IMR-90 (cell line): ENCODE measurements around the gene POLE4. TPM values are rescaled to one million over a fixed set of nuclear protein-coding genes. Genes with fewer than 3 reads are reported as not detected.

Experiments used
- ATAC-seq: fragments of 200-7000 bp; cut with Tn5 transposase; 2 replicates; pipeline ENCODE4 v1.9.1; 2020; ENCODE audit warnings: low read depth, mild to moderate bottlenecking, moderate library complexity
- BruUV-seq: library from RNA; stranded (reverse); fragments of 400-500 nt; replicated peaks from 2 replicates; lab custom pipeline; 2021; lab: Mats Ljungman, UMichigan
- CTCF ChIA-PET: fragments of 300-600 bp; formaldehyde crosslinking; extraction: SDS; loops from one replicate; lab custom pipeline; 2021; ENCODE audit warnings: antibody characterized with exemption; lab: Yijun Ruan, JAX
- POLR2A ChIA-PET: fragments of 300-600 bp; sonication (Branson Sonifier 250); formaldehyde crosslinking; loops from one replicate; lab custom pipeline; 2022; ENCODE audit warnings: antibody characterized with exemption; ENCODE audit not compliant: unreplicated experiment; lab: Charles Lee
- DNase-seq: peaks from one replicate; pipeline ENCODE4 v3.0.0; 2013
- H2AFZ ChIP-seq: replicated peaks from 2 replicates; pipeline ENCODE3; 2013; ENCODE audit warnings: low read length, mild to moderate bottlenecking; ENCODE audit not compliant: poor library complexity
- H2AK5ac ChIP-seq: 2 replicates; pipeline ENCODE4 v1.6.1; 2013; ENCODE audit warnings: low read depth, low read length, inconsistent platforms
- H2AK9ac ChIP-seq: replicated peaks from 2 replicates; pipeline ENCODE3; 2013; ENCODE audit warnings: mild to moderate bottlenecking, low read depth, low read length, moderate library complexity; ENCODE audit not compliant: poor library complexity
- H2BK120ac ChIP-seq: 2 replicates; pipeline ENCODE4 v1.6.1; 2013; ENCODE audit warnings: low read depth, low read length, inconsistent platforms
- H2BK15ac ChIP-seq: 3 replicates; pipeline ENCODE4 v1.6.1; 2013; ENCODE audit warnings: low read depth, low read length, inconsistent platforms
- H2BK20ac ChIP-seq: 2 replicates; pipeline ENCODE4 v1.6.1; 2013; ENCODE audit warnings: low read depth, mild to moderate bottlenecking, inconsistent platforms, low read length, moderate library complexity
- H2BK5ac ChIP-seq: 2 replicates; pipeline ENCODE4 v1.6.1; 2013; ENCODE audit warnings: mild to moderate bottlenecking, low read depth, low read length, inconsistent platforms; ENCODE audit not compliant: poor library complexity, severe bottlenecking
- H3K14ac ChIP-seq: replicated peaks from 2 replicates; pipeline ENCODE4 v1.6.1; 2013; ENCODE audit warnings: low read depth, low read length, inconsistent platforms
- H3K18ac ChIP-seq: 2 replicates; pipeline ENCODE4 v1.6.1; 2013; ENCODE audit warnings: low read depth, low read length, control low read depth
- H3K23ac ChIP-seq: 2 replicates; pipeline ENCODE4 v1.6.1; 2013; ENCODE audit warnings: low read depth, low read length, inconsistent platforms
- H3K27ac ChIP-seq: 2 replicates; pipeline ENCODE4 v1.5.1; 2013; ENCODE audit warnings: mild to moderate bottlenecking, control low read depth, low read length; ENCODE audit not compliant: insufficient read depth
- H3K27me3 ChIP-seq: 2 replicates; pipeline ENCODE4 v1.6.1; 2013; ENCODE audit warnings: low read length; ENCODE audit not compliant: control insufficient read depth, insufficient read depth
- H3K36me3 ChIP-seq: 2 replicates; pipeline ENCODE4 v1.6.1; 2013; ENCODE audit warnings: low read length, mixed read lengths; ENCODE audit not compliant: control insufficient read depth, insufficient read depth
- H3K4ac ChIP-seq: 2 replicates; pipeline ENCODE4 v1.6.1; 2013; ENCODE audit warnings: low read depth, low read length, inconsistent platforms
- H3K4me1 ChIP-seq: 2 replicates; pipeline ENCODE4 v1.6.1; 2013; ENCODE audit warnings: low read length, mixed read lengths; ENCODE audit not compliant: control insufficient read depth, insufficient read depth
- H3K4me2 ChIP-seq: 2 replicates; pipeline ENCODE4 v1.6.1; 2013; ENCODE audit warnings: low read depth, mild to moderate bottlenecking, control low read depth, low read length, moderate library complexity
- H3K4me3 ChIP-seq: 2 replicates; pipeline ENCODE4 v1.5.1; 2013; ENCODE audit warnings: low read depth, mild to moderate bottlenecking, control low read depth, low read length, moderate library complexity; ENCODE audit not compliant: insufficient read depth
- H3K56ac ChIP-seq: 2 replicates; pipeline ENCODE4 v1.6.1; 2013; ENCODE audit warnings: low read length, inconsistent platforms; ENCODE audit not compliant: insufficient read depth; ENCODE audit errors: extremely low read depth
- H3K79me1 ChIP-seq, 2 experiments: 2 replicates each; pipeline ENCODE4 v1.6.1; 2013; ENCODE audit warnings: low read length in 2 of 2, inconsistent platforms in 1 of 2, low read depth in 1 of 2
- H3K9ac ChIP-seq: 2 replicates; pipeline ENCODE4 v1.6.1; 2013; ENCODE audit warnings: low read depth, low read length, control low read depth
- H3K9me1 ChIP-seq: 2 replicates; pipeline ENCODE4 v1.6.1; 2013; ENCODE audit warnings: low read length, inconsistent platforms; ENCODE audit not compliant: insufficient read depth
- H3K9me3 ChIP-seq: 2 replicates; pipeline ENCODE4 v1.6.1; 2013; ENCODE audit warnings: low read length; ENCODE audit not compliant: control insufficient read depth, insufficient read depth
- H4K20me1 ChIP-seq: 2 replicates; pipeline ENCODE4 v1.6.1; 2013; ENCODE audit warnings: low read length, inconsistent platforms; ENCODE audit not compliant: insufficient read depth
- H4K5ac ChIP-seq: 2 replicates; pipeline ENCODE4 v1.6.1; 2013; ENCODE audit warnings: mild to moderate bottlenecking, low read depth, low read length, control low read depth
- H4K8ac ChIP-seq, 2 experiments: 2 replicates each; pipeline ENCODE4 v1.6.1; 2013; ENCODE audit warnings: low read depth in 2 of 2, low read length in 2 of 2, control low read depth in 1 of 2, inconsistent platforms in 1 of 2
- H4K91ac ChIP-seq: 2 replicates; pipeline ENCODE4 v1.6.1; 2013; ENCODE audit warnings: low read depth, low read length, inconsistent platforms; ENCODE audit not compliant: insufficient read depth
- MXI1 ChIP-seq: IDR thresholded peaks from 2 replicates; pipeline ENCODE4 v1.6.1; 2012; ENCODE audit warnings: low read depth, mild to moderate bottlenecking, low read length, moderate library complexity, borderline replicate concordance
- WGBS, 2 experiments: methylation state at CpG; one replicate each; pipeline versions ENCODE4 v1.1.5 to v1.1.7; 2013; ENCODE audit warnings: missing lambda C conversion rate in 2 of 2; ENCODE audit not compliant: insufficient read length in 1 of 2; ENCODE audit errors: extremely low coverage in 2 of 2; 5-methylcytosine and 5-hydroxymethylcytosine counted together
- dilution Hi-C: fragments of 300-500 bp; cut with HindIII; formaldehyde crosslinking; loops from one replicate; pipeline ENCODE4 v1.14.3; 2018; ENCODE audit warnings: low sequenced_read_pairs; ENCODE audit not compliant: unreplicated experiment
- in situ Hi-C: fragments of 300-500 bp; cut with MboI; formaldehyde crosslinking; loops from 3 replicates; pipeline ENCODE4 v1.14.3; 2019; ENCODE audit warnings: low sequenced_read_pairs, inconsistent platforms, mixed read lengths
- intact Hi-C: fragments of 100-400 bp; cut with micrococcal nuclease; formaldehyde crosslinking; loops from 2 replicates; pipeline ENCODE4 v1.10.0; 2022
- polyA plus RNA-seq, 3 experiments: library from polyadenylated mRNA; depleted of rRNA; stranded (reverse); fragments of >200 nt; gene quantifications; 2 replicates each; pipeline ENCODE4 v1.2.3, GENCODE V29; 2012; ENCODE audit warnings: low replicate concordance in 1 of 3
- total RNA-seq: library from RNA; depleted of rRNA; stranded (reverse); fragments of >200 nt; gene quantifications from 2 replicates; pipeline ENCODE4 v1.2.3, GENCODE V29; 2012

POLE4 gene
- total and polyA plus RNA-seq, 2 of the 4 experiments (the other 2 are of a cell fraction) = 9.0 to 23.9 TPM

GRCh38 chr2:74975016-74975415, 16.6 kb downstream of the POLE4 start:
- no peak overlapping the region for H3K4ac ChIP-seq
- H3K18ac ChIP-seq = no peak overlapping the region
- H4K91ac ChIP-seq = no peak overlapping the region
- in situ Hi-C loops (no loop called here), intact Hi-C loops (no loop called here), dilution Hi-C loops (no loop called here)
- no peak overlapping the region for H2AK5ac ChIP-seq
- no peak overlapping the region for H3K56ac ChIP-seq
- 96% methylated on average over 3 of the region's 7 CpGs; no CpG with 5 or more reads in 1 of the 2 experiments for WGBS, 2 experiments
- CTCF ChIA-PET = no interaction called here
- TF ChIP-seq MXI1 = no peak
- no peak overlapping the region for H2AK9ac ChIP-seq
- H3K27me3 ChIP-seq = no peaks in the 10 kb centered on the region
- ATAC-seq (no peak), DNase-seq (no peak)
- H3K4me2 ChIP-seq = no peak overlapping the region
- no TSS peak for BruUV-seq
- H3K4me3 ChIP-seq = no peak overlapping the region
- no peaks in the 10 kb centered on the region for H3K4me1 ChIP-seq
- 0 out of 2 replicates have a peak, but pooled peaks cover 2% of the 10 kb centered on the region for H3K36me3 ChIP-seq
- H3K9me3 ChIP-seq = no peaks in the 10 kb centered on the region
- H4K8ac ChIP-seq = no peak overlapping the region
- H4K20me1 ChIP-seq = no peaks in the 10 kb centered on the region
- no peak overlapping the region for H2BK20ac ChIP-seq
- no peak overlapping the region for H3K9ac ChIP-seq
- POLR2A ChIA-PET = no interaction called here
- no peaks in the 10 kb centered on the region for H3K9me1 ChIP-seq
- H2BK15ac ChIP-seq = no peak overlapping the region
- H3K27ac ChIP-seq = no peak overlapping the region
- no peak overlapping the region for H4K5ac ChIP-seq
- no peaks in the 10 kb centered on the region for H3K79me1 ChIP-seq
- H2BK120ac ChIP-seq = no peak overlapping the region
- no peak overlapping the region for H3K23ac ChIP-seq
- no peak overlapping the region for H2BK5ac ChIP-seq
- no peak overlapping the region for H3K14ac ChIP-seq
- H2AFZ ChIP-seq = no peak overlapping the region
